ENCODE results near the gene GAS7.

GAS7 gene

DNA sequence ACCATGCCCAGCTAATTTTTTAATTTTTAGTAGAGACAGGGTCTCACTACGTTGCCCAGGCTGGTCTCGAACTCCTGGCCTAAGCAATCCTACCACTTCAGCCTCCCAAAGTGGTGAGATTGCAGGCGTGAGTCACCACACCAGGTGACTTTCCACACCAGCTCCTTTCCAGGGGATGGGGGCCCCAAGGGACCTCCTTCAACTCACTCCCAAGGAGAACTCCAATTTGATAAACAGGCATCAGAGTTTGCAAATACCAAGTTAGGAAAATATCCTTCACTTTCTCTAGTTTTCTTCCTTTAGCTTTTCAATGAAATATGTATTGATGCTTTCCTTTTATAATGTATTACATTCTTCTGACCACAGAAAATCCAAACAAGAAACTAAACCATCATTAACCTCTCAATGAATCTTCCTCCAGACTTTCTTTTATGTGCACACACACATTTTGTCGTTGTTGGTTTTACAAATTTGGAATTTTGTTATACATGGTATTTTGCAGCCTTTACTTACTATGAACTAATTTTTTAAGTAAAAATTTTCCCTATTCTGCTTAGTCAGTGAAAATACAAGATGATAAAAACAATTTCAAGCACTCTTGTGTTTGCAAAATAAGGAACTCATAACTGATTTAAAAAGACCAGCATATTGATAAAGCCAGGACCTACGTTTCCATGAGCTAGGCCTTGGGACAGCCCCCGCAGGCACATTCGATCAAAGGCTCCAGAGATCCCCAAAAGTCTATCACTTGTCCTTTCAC is 32.0 kb downstream of the GAS7 start:
- DNase-seq (ENCODE audit: low read depth) = no peak
- no peak for TF ChIP-seq CTCF (IDR thresholded peaks at IDR 0.05; ENCODE audit: low read length, missing control alignments)
- H3K4me3 ChIP-seq (replicated peaks; ENCODE audit: low read depth, low read length) = no peak overlapping the region

- DNase-seq (ENCODE audit: low read depth) = no peak
- no peak for TF ChIP-seq CTCF (IDR thresholded peaks at IDR 0.05; ENCODE audit: low read length, missing control alignments)
- H3K4me3 ChIP-seq (replicated peaks; ENCODE audit: low read depth, low read length) = no peak overlapping the region
These were observed 36.3 kb downstream of the GAS7 start for GRCh38 chr17:10162096-10162495.

DNA sequence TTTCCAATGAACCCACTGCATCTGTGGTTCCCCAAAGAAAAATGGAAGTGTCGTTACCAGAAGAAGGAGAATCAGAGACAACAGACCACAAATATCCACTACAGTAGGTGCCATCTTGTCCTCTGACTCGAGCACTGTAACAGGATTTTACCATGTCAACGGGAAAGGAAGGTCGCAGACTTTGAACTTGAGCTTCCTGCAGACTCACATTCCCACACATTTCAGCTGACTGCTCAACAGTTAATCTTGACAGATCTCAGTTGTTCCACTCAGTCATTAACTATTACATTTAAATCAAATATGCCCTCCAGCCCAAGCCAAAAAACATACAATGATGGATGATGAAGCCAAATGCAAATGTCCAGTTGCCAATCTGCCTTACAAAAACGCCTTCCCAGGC is 37.0 kb downstream of the GAS7 start:
- peak; percentile 53 for DNase-seq (ENCODE audit: low read depth)

GRCh38 chr17:10156948-10157607 is 41.3 kb downstream of the GAS7 start:
- no peak overlapping the region for H3K4me3 ChIP-seq (replicated peaks; ENCODE audit: low read depth, low read length)
- DNase-seq (ENCODE audit: low read depth) = no peak
- no peak for TF ChIP-seq CTCF (IDR thresholded peaks at IDR 0.05; ENCODE audit: low read length, missing control alignments)

More for the DNA sequence above, 37.0 kb downstream of the GAS7 start:
- H3K4me3 ChIP-seq (replicated peaks; ENCODE audit: low read depth, low read length) = no peak overlapping the region
- TF ChIP-seq CTCF (IDR thresholded peaks at IDR 0.05; ENCODE audit: low read length, missing control alignments) = no peak

DNA sequence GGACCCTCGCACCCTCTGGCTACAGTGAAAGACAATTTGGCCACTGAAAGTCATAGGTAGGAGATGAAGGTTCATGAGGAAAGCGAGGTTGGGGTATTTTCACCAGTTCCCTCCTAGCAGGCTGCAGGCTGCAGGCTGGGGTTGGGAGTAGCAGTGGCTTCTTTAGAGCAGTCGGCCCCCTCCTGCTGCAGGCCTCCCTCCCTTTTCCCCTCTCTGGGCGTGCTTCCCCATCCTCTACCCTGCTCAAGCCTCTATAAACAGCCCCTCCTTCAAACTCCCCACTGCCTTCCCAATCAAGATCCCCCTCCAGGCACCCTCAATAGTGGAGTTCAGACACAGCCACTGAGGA is 41.8 kb downstream of the GAS7 start:
- H3K4me3 ChIP-seq (replicated peaks; ENCODE audit: low read depth, low read length) = no peak overlapping the region
- no peak for DNase-seq (ENCODE audit: low read depth)
- no peak for TF ChIP-seq CTCF (IDR thresholded peaks at IDR 0.05; ENCODE audit: low read length, missing control alignments)

- no peak for TF ChIP-seq CTCF (IDR thresholded peaks at IDR 0.05; ENCODE audit: low read length, missing control alignments)
- no peak for DNase-seq (ENCODE audit: low read depth)
- H3K4me3 ChIP-seq (replicated peaks; ENCODE audit: low read depth, low read length) = no peak overlapping the region
These were observed 42.4 kb downstream of the GAS7 start for GRCh38 chr17:10156077-10156435.

All from fibroblast of pulmonary artery (primary cell).